OCI-LY3 (cell line): Measurements from ENCODE around the gene MYH9.

ENCODE experiments used
- EZH2phosphoT487 ChIP-seq: fragments of 200-600 bp; shearing (Covaris generic); IDR thresholded peaks from 2 replicates; pipeline ENCODE4 v1.6.1; 2018; ENCODE audit warnings: antibody characterized with exemption, mixed run types, low read depth
- TF ChIP-seq, protein P1 (sequence below): fragments of 200-600, 300-600 bp; sonication (generic); IDR thresholded peaks from 2 replicates; pipeline ENCODE4 v1.5.1; 2014; ENCODE audit warnings: antibody characterized with exemption, low read length, low read depth

DNA sequence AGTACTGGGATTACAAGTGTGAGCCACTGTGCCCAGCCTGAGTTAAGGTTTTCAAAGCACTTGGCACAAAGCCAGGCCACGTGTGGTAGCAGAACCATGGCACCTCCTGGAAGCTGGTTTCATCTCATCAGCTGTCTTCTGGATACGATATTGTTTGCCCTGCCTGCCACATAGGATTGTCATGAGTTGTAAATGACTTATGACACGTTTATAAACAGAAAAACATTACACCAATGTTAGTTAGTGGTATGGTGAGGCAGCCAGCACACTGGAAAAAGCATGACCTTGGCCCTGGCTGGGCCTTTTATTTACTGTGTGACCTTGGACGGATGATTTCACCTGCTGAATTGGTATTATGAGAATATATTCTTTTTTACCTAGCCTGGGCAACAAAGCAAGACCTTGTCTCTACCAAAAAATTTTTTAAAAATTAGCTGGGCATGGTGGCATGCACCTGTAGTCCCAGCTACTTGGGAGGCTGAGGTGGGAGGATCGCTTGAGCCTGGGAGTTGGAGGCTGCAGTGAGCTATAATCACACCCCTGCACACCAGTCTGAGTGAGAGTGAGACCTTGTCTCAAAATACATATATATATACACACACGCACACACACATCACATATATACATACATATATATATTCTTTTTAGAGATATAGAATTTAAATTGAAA, 24.0 kb upstream of the MYH9 start:
- TF ChIP-seq, protein P1, sequence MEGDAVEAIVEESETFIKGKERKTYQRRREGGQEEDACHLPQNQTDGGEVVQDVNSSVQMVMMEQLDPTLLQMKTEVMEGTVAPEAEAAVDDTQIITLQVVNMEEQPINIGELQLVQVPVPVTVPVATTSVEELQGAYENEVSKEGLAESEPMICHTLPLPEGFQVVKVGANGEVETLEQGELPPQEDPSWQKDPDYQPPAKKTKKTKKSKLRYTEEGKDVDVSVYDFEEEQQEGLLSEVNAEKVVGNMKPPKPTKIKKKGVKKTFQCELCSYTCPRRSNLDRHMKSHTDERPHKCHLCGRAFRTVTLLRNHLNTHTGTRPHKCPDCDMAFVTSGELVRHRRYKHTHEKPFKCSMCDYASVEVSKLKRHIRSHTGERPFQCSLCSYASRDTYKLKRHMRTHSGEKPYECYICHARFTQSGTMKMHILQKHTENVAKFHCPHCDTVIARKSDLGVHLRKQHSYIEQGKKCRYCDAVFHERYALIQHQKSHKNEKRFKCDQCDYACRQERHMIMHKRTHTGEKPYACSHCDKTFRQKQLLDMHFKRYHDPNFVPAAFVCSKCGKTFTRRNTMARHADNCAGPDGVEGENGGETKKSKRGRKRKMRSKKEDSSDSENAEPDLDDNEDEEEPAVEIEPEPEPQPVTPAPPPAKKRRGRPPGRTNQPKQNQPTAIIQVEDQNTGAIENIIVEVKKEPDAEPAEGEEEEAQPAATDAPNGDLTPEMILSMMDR: no peak
- no peak for TF ChIP-seq EZH2phosphoT487
